Spleen (tissue), 7 donors: ENCODE results near the gene PPP1R14B.

ENCODE experiments used
- POLR2AphosphoS5 ChIP-seq, 3 donors: sonication (generic); formaldehyde crosslinking; IDR thresholded peaks; one replicate each; pipeline ENCODE4 v1.5.1; 2017; ENCODE audit warnings: antibody characterized with exemption in 3 of 3
- TF ChIP-seq, protein P1 (sequence below), 11 experiments: fragments of 200-600 bp in 7 of 11; fragments of 450-650 bp in 4 of 11; sonication (generic) in 4 of 11; IDR thresholded peaks in 8 of 11; conservative IDR thresholded peaks in 3 of 11; 1 replicate in 7 of 11; 2 replicates in 4 of 11; pipeline versions ENCODE4 v1.4.0 to v1.8.0; 2016 to 2021; ENCODE audit warnings: antibody characterized with exemption in 11 of 11, inconsistent platforms in 4 of 11, mild to moderate bottlenecking in 1 of 11
- donor health status: DM: no; HTN: no; CAD: no; lungs with moderate emphysema.
- donor health status: DM: no; HTN: no; CAD: no.
- donor health status: DM: no; HTN: no; CAD: no.

DNA sequence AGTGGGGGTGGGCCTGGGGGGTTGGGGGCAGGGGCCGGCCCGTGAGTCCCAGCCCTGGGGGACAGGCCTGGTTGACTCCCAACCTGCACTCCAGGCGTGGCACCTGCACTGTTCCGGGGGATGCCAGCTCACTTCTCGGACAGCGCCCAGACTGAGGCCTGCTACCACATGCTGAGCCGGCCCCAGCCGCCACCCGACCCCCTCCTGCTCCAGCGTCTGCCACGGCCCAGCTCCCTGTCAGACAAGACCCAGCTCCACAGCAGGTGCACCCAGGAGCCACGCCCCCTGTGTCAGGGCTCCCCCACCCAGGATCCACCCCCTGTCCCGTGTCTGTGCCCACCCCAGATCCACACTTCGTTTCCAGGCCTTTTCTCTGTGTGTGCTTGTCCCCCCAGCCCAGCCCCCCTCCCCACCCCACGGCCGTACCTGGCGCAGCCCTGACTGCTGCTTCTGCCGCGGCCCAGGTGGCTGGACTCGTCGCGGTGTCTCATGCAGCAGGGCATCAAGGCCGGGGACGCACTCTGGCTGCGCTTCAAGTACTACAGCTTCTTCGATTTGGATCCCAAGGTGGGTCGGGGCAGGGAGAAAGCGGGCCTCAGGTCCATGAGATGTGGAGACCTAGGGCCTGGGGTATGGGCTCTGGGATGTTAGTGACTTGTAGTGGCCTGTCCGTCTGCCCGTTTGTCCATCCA is 35.4 kb downstream of the PPP1R14B start:
- TF ChIP-seq, protein P1, sequence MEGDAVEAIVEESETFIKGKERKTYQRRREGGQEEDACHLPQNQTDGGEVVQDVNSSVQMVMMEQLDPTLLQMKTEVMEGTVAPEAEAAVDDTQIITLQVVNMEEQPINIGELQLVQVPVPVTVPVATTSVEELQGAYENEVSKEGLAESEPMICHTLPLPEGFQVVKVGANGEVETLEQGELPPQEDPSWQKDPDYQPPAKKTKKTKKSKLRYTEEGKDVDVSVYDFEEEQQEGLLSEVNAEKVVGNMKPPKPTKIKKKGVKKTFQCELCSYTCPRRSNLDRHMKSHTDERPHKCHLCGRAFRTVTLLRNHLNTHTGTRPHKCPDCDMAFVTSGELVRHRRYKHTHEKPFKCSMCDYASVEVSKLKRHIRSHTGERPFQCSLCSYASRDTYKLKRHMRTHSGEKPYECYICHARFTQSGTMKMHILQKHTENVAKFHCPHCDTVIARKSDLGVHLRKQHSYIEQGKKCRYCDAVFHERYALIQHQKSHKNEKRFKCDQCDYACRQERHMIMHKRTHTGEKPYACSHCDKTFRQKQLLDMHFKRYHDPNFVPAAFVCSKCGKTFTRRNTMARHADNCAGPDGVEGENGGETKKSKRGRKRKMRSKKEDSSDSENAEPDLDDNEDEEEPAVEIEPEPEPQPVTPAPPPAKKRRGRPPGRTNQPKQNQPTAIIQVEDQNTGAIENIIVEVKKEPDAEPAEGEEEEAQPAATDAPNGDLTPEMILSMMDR (IDR thresholded peaks at IDR 0.05 in 8 of 11, conservative IDR thresholded peaks at IDR 0.05 in 3 of 11): no peak
- TF ChIP-seq POLR2AphosphoS5 (IDR thresholded peaks at IDR 0.05): peak in 1 of 3 donors; percentile 56
